Measurements from ENCODE around the gene DSC1. TPM values are rescaled to one million over a fixed set of nuclear protein-coding genes. Genes with fewer than 3 reads are reported as not detected.

DSC1 gene
- total RNA-seq, 3 donors from 2014 or later: 0.29 TPM; not detected in 2

DNA sequence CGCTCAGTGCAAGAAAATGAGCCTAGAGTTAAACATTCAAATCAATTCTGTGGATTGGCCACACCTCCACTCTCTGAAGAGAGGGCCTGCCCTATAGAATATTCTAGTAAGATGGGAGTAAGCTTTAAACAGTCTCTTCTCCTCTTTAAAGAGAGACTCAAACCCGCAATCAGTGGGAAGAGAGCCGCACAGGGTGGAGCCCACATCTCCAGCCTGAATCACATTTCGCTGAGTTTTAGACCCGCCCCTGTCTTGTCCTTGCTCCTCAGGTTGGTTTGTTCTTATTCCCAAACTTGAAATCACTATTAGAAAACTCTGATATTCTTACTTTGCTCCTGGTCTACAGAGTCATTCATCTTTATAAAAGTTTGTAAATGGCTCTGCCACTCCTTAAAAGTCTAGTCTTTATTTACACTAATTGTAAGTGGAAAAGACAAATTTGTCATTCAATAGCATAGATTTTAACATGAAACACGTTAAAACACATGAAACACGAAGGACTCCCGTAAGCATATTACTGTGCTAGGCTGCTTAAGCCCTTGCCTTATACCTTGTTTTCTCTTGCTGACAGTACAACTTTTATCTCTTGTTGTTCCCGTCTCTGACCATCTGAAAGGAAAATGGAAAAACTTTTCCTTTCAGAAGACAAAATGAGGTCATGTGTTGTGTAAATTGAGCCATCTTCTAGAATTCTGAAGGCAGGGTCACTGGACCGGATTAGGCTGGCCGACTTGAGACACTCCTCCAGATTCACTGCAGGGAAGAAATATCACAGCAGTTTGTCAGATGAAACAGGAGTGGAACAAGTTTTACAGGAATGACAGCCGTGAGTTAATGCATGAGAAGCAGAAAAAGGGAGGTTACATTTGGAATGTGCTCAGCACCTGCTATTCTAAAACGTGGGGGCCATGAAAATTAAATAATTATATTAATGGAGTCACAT is 5.6 kb downstream of the DSC1 start:
- DNase-seq (ENCODE audit: low spot score in 2 of 2): no peak
- Histone ChIP-seq H3K4me3 (no peak overlapping the region), H3K9me3 (no peaks in the 10 kb centered on the region), H3K4me1 (no peaks in the 10 kb centered on the region), H3K36me3 (no peaks in the 10 kb centered on the region), H3K27ac (peak overlapping the region in 1 of 2 donors; percentile 36), H3K27me3 (no peaks in the 10 kb centered on the region)
- no peak for TF ChIP-seq POLR2A (IDR thresholded peaks at IDR 0.05)
- no peak for TF ChIP-seq POLR2AphosphoS5 (IDR thresholded peaks at IDR 0.05)
- no peak for TF ChIP-seq CTCF (IDR thresholded peaks at IDR 0.05)
- intact Hi-C loops (cut with DNase I; ENCODE audit: low total_unique reads): no loop called here

DNA sequence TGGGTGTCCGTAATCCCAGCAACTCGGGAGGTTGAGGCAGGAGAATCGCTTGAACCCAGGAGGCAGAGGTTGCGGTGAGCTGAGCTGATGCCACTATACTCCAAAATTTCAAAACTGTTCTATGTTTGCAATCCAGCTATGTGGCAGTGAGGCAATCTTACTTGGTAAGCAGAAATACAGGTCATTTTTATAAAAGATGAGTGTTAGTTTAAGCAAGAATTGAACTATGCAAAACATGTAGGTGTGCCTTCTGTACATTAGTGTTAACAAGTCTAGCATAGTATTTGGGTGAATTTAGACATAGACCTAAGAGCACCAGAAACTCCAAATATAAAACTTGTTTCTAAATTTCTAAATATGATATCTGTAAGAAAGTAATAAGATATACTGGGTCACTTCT is 7.2 kb downstream of the DSC1 start:
- H3K4me1 ChIP-seq: no peaks in the 10 kb centered on the region
- TF ChIP-seq CTCF (IDR thresholded peaks at IDR 0.05) (no peak), POLR2A (IDR thresholded peaks at IDR 0.05) (no peak), POLR2AphosphoS5 (IDR thresholded peaks at IDR 0.05) (no peak)
- intact Hi-C loops (cut with DNase I; ENCODE audit: low total_unique reads): no loop called here
- no peak for DNase-seq (ENCODE audit: low spot score in 2 of 2)
- no peaks in the 10 kb centered on the region for H3K27me3 ChIP-seq
- H3K9me3 ChIP-seq: no peaks in the 10 kb centered on the region
- no peak overlapping the region for H3K27ac ChIP-seq
- no peaks in the 10 kb centered on the region for H3K36me3 ChIP-seq
- no peak overlapping the region for H3K4me3 ChIP-seq

GRCh38 chr18:31154181-31154580 is 8.5 kb downstream of the DSC1 start:
- no peak for DNase-seq (ENCODE audit: low spot score in 2 of 2)
- no peak overlapping the region for H3K27ac ChIP-seq
- intact Hi-C loops (cut with DNase I; ENCODE audit: low total_unique reads): no loop called here
- H3K27me3 ChIP-seq: no peaks in the 10 kb centered on the region
- H3K36me3 ChIP-seq: no peaks in the 10 kb centered on the region
- no peaks in the 10 kb centered on the region for H3K4me1 ChIP-seq
- no peak for TF ChIP-seq POLR2A (IDR thresholded peaks at IDR 0.05)
- H3K4me3 ChIP-seq: no peak overlapping the region
- no peaks in the 10 kb centered on the region for H3K9me3 ChIP-seq

GRCh38 chr18:31149351-31149750 is 13.3 kb downstream of the DSC1 start:
- Histone ChIP-seq H3K27me3 (no peaks in the 10 kb centered on the region), H3K27ac (no peak overlapping the region), H3K9me3 (no peaks in the 10 kb centered on the region), H3K4me1 (no peaks in the 10 kb centered on the region), H3K36me3 (peaks cover 4% of the 10 kb centered on the region), H3K4me3 (no peak overlapping the region)
- TF ChIP-seq POLR2AphosphoS5 (IDR thresholded peaks at IDR 0.05) (no peak), POLR2A (IDR thresholded peaks at IDR 0.05) (no peak), CTCF (IDR thresholded peaks at IDR 0.05) (no peak)
- intact Hi-C loops (cut with DNase I; ENCODE audit: low total_unique reads): no loop called here
- DNase-seq (ENCODE audit: low spot score in 2 of 2): no peak

DNA sequence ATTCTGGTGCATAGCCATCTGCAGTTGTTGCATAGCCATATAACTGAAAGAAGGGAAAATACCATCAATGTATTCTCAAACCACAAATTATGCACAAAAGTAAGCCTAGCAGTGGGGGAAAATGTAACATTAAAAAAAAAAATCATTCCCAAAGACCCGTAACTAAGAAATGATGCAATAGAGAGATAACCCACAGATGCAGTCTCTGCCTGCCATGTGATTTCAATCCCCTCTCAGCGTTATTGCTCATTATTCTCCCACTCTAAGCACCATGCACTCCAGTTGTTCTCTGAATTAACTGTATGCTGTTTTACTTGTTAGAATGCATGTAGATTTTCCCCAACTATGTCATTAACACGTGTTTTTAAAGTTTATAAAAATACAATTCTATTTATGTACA is 14.1 kb downstream of the DSC1 start:
- H3K4me1 ChIP-seq: no peaks in the 10 kb centered on the region
- no peaks in the 10 kb centered on the region for H3K27me3 ChIP-seq
- H3K27ac ChIP-seq: no peak overlapping the region
- no peak overlapping the region for H3K4me3 ChIP-seq
- peaks cover 4% of the 10 kb centered on the region for H3K36me3 ChIP-seq
- intact Hi-C loops (cut with DNase I; ENCODE audit: low total_unique reads): no loop called here
- no peak for DNase-seq (ENCODE audit: low spot score in 2 of 2)
- H3K9me3 ChIP-seq: no peaks in the 10 kb centered on the region
- no peak for TF ChIP-seq CTCF (IDR thresholded peaks at IDR 0.05)
- TF ChIP-seq POLR2AphosphoS5 (IDR thresholded peaks at IDR 0.05): no peak
- no peak for TF ChIP-seq POLR2A (IDR thresholded peaks at IDR 0.05)
